ENCODE measurements around the gene DNAJB5.
"Not testable (repeated sequence)": the region's sequence is repeated elsewhere in the genome, so short reads cannot be mapped to it uniquely, and the experiment has no call there.

Gene DNAJB5

DNA sequence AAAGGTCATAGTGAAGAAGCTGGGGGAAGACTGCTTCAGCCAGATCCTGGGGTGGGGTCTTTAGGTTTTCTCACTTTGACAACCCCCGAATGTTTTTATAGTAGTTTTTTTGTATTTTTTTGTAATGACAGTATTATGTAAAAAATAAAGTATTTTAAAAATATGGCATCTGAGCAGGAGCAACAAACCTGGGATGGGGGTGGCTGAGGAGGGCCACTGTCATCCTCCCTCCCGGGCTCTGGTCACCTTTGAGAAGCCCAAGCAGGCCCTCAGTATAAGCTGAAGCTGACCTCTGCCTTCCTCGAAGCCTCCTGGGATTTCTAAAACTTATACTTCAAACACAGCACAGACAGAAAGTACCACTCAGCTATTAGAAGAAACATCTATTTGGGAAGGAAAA is 8.7 kb downstream of the DNAJB5 start:
- in situ Hi-C loops (cut with HindIII; ENCODE audit: low sequenced_read_pairs): no loop called here

DNA sequence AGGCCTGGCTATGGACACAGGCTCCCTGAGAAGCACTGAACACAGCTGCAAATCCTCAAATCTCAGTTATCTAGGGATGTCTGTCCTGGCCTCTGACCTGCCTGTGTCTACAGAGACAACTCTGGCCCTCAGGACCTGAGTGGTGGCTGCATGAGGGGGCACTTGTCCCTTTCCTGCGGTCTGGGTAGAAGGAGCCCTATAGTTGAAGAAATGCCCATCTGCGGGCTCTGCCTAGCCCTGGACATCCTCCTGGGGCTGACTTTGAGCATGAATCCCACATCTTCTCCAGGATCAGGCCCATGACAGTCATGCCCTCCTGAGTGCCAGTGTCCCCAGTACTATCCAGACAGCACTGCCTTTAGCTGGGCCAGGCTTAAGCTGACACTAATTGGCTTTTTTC is 10.0 kb downstream of the DNAJB5 start:
- in situ Hi-C loops (cut with HindIII; ENCODE audit: low sequenced_read_pairs): no loop called here

DNA sequence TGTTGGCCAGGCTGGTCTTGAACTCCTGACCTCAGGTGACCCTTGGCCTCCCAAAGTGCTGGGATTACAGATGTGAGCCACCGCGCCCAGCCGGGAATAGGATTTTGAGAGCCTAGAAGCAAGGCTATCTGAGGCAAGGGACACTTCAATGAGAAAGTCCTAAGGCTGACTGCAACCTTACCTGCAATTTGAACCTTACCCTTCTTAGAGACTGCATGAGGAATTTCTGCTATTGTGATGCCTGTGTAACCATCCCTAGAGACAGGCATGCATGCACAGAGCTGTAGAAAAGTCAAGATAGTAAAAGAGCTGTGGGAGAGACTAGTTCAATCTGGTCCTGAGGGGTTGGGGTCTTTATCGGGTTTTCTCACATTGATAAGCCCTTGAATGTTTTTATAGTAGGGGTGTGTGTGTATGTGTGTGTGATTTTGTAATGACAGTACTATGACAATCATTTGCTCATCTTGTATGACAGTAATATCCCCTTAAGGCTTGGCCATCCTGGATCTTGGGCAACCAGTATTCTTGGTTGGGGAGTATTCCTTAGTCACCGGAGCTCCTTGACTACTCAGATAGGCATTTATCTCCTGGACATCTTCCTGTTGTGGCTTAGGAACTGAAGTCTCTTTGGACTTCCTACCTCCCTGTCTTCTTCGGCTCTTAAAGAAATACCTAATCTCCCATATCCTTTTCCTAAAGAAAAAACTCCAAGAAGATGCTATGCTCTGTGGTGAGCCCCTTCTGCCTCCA is 11.2 kb downstream of the DNAJB5 start:
- in situ Hi-C loops (cut with HindIII; ENCODE audit: low sequenced_read_pairs): loop anchor here (5.0 kb wide), 1 partner anchor 42 kb away; a partner anchor contains a TSS

DNA sequence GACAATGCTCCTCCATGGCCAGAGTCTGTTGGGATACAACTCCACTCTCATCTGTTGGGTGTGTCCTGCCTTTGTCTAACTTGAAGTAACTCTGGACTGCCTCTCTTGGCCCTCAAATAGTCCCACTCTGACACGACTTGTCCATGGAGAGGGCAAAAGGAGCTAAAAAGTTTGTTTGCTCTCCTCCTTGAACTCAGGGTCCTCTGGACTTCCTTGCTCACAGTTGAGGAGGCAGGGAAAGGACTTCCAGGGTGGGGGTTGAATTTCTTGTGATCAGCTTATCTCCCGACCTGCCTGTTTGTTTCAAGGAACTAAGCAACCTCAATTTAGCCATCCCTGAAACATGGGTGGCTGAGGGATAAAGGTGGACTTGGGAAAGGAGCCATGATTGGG is 11.7 kb downstream of the DNAJB5 start:
- in situ Hi-C loops (cut with HindIII; ENCODE audit: low sequenced_read_pairs): loop anchor here (5.0 kb wide), 1 partner anchor 41 kb away; a partner anchor contains a TSS

DNA sequence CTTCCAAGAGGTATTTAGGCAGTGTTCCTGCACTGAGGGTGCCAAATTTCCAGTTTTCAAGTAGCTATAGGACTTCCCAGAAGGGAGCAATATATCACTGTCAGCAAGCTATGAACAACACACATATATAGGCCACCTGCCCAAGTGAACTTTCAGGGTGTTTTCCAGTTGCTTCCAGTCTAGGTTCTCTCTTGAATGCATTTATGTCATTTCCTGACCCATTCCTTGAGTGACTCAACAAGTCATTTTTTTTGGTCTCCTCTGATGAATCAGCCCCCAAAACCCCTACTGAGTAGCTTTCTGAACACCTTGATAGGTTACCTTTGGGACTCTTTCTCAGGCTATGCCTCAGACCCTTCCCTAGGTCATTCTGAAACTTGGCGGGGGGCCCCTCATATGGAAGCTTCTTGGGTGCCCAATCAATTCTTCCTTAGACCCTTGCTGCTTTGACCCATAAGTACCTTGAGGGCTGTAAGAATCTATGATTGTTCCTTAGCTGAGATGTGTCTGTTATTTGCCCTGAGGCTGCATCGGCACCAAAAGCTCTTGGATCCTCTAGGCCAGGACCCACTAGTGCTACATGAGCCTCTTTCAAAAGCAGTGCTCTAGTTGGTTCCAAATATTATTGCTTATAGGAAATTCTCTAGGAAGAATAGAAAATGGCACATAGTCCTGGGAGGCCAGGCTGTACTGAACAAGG is 12.4 kb downstream of the DNAJB5 start:
- in situ Hi-C loops (cut with HindIII; ENCODE audit: low sequenced_read_pairs): loop anchor here (5.0 kb wide), 1 partner anchor 40 kb away; a partner anchor contains a TSS

DNA sequence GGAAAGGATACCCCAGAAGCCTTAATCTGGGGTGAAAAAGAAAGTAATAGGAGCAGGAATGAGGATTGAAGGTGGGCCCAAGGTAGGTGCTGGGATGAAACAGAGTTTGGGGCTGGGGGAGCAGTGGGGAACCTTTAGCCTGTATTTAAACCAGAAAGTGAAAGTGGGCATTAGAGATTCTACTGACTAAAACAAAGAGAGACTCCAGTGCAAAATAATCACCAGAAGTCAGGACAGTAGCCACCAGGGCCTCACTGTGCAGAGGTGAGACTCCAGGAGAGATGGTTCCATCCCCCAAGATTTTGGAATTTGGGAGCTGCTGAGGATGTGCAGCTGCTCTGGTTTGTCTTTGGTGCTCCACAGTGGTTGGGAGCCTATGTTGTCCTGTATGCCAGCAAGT is 13.1 kb downstream of the DNAJB5 start:
- in situ Hi-C loops (cut with HindIII; ENCODE audit: low sequenced_read_pairs): loop anchor here (5.0 kb wide), 1 partner anchor 40 kb away; a partner anchor contains a TSS

DNA sequence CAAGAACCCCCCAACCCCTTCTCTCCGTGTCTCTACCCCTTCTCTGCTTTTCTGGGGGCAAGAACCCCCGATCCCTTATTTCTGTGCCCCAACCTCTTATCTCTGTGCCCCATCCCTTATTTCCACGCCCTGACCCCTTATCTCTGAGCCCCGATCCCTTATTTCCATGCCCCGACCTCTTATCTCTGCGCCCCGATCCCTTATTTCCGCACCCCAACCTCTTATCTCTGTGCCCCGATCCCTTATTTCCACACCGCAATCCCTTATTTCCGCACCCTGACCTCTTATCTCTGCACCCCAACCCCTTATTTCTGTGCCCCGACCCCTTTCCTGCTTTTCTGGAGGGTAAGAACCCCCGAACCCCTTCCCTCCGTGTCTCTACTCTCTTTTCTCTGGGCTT is 14.8 kb downstream of the DNAJB5 start:
- in situ Hi-C loops (cut with HindIII; ENCODE audit: low sequenced_read_pairs): loop anchor here (5.0 kb wide), 1 partner anchor 38 kb away; a partner anchor contains a TSS

DNA sequence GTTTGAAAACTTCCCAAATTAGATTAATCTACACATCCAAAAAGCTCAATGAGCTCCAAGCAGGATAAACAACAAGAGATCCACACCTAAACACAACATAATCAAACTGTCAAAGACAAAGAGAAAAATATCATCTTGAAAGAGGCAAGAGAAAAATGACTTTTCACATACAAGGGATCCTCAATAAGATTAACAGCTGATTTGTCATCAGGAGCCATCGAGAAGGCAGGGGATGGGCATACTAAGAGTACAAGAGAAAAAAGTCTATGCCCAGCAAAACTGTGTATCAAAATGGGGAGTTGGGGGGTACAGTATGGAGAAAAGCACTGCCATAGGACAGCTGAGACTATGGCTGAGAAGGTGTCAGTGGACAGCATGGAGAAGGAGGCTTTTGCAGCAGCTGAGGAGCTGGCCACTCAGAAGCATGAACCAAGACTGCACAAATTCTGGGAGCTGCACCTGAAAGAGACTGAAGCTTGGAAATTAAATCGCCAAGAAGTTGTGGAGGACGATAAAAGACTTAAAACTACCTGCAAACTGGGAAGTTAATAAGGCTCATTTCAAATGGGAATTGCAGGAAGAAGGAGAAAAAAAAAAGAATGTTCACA is 20.9 kb downstream of the DNAJB5 start:
- in situ Hi-C loops (cut with HindIII; ENCODE audit: low sequenced_read_pairs): no loop called here

DNA sequence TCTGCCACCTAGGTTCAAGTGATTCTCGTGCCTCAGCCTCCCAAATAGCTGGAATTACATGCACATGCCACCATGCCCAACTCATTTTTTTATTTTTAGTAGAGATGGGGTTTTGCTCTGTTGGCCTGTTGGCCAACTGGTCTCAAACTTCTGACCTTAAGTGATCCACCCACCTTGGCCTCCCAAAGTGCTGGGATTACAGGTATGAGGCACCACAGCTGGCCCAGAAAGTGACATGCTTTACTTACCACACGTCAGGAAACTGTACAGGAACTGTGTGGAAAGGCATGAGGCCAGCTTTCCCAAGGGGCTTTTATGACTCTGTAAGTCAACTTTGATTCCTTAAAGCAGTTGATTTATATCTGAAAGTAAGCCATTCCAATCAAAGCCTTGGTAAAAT is 25.0 kb downstream of the DNAJB5 start:
- in situ Hi-C loops (cut with HindIII; ENCODE audit: low sequenced_read_pairs): no loop called here

DNA sequence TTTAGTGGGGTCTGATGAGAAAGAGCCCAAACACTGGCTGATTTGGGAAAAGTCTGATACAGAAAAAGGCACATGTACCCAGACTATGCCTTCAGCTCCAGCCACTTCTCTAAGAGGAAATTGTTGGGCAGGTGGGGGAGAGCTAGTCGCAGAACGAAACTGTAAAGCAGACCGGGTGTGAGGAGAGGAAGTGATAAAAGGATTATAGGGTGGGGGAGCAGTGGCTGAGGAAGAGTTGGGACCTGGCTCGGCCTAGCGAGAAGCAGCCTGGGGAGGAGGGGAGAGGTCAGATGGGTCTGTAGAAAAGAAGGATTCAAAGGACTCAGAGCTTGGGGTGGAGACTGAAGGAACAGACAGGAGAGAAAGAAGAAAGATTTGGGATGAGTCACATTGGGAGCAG is 33.9 kb downstream of the DNAJB5 start:
- in situ Hi-C loops (cut with HindIII; ENCODE audit: low sequenced_read_pairs): not testable (repeated sequence)

DNA sequence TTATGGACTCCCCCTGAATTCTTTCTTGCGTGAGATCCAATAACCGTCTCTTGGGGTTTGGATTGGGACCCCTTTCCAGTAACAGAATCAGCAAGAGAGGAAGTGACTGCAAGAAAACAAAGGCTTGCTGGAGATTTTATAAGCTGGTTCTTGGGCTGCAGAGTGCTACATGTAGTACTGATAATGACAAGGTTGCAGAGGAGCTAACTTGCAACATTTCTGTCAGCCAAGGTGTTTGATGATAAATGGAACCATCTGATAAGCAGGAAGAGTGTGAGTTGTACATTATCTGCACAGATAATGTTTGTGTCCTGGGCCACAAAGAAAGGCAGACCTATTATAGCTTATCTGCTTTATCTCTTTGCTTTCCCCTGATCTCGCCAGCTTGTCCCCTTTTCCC is 37.1 kb downstream of the DNAJB5 start:
- in situ Hi-C loops (cut with HindIII; ENCODE audit: low sequenced_read_pairs): no loop called here

DNA sequence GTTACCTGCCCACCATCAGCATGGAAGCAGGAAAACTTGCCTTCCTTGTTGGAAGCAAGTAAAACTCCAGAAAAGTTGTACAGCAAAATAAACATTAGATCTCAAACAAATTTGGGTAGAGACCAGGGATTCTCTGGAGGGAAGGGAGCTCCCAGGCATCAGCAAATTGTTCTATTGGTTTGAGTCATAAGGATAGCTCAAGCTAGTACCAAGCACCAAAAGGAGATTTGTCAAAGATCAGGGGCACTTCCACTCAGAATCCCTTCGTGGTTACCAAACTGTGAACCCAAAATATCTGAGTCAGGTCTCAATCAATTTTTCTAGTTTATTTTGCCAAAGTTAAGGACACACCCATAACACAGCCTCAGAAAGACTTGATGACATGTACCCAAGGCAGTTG is 37.8 kb downstream of the DNAJB5 start:
- in situ Hi-C loops (cut with HindIII; ENCODE audit: low sequenced_read_pairs): no loop called here

DNA sequence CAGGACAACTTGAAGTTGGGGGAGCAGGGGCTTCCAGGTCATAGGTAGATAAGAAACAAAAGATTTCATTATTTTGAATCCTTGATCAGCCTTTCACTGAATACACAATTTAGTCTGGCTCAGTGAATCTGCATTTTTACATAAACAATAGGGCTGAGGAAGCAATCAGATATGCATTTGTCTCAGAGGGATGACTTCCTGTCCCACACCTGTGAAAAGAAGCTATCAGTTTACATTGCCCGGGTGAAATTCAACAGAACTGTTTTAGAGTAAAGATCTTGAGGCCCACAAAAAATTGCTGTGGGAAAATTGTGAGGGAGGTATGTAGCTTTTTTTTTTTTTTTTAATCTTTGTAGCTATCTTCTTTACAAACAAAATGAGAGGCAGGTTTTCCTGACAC is 38.3 kb downstream of the DNAJB5 start:
- in situ Hi-C loops (cut with HindIII; ENCODE audit: low sequenced_read_pairs): no loop called here

DNA sequence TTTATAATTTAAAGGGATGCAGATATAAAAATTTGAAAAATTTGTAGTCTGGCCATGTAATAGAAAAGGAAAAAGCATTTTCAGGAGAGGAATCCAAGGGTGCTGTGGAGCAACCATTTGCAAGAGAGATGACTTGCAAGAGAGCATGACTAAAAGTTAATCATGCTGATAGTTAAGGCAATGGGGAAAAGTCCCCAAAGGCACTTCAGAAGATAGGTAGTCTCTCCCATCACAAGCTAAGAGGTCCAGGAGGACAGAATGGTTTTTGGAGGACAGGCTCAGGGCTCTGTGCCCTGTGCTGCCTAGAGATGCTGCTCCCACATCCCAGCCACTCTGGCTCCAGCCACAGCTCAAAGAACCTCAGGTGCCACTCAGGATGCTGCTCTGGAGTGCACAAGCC is 38.8 kb downstream of the DNAJB5 start:
- in situ Hi-C loops (cut with HindIII; ENCODE audit: low sequenced_read_pairs): no loop called here

DNA sequence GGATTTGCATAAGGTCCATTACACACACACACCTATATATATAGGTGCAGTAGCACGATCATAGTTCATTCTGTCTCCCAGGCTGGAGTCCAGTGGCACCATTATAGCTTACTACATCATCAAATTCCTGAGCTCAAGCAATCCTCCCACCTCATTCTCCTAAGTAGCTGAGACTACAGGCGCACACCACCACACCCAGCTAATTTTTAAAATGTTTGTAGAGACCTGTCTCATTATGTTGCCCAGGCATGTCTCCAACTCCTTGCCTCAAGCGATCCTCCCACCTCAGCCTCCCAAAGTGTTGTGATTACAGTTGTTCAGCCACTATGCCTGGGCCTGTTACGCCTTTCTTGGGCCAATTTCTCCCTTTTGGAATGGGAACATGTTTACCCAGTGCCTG is 39.7 kb downstream of the DNAJB5 start:
- in situ Hi-C loops (cut with HindIII; ENCODE audit: low sequenced_read_pairs): no loop called here

DNA sequence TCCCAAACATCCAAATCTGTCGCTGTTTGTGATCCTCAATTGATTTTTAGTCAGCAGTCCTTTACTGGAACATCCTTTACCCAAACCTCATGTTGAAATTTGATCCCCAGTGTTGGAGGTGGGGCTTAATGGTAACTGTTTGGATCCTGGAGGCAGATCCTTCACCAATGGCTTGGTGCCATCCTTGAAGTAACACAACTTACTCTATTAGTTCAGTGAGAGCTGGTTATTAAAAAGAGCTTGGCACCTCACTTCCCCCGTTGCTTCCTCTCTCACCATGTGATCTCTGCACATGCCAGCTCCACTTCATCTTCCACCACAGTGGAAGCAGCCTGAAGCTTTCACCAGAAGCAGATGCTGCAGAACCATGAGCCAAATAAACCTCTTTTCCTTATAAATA is 40.3 kb downstream of the DNAJB5 start:
- in situ Hi-C loops (cut with HindIII; ENCODE audit: low sequenced_read_pairs): no loop called here

DNA sequence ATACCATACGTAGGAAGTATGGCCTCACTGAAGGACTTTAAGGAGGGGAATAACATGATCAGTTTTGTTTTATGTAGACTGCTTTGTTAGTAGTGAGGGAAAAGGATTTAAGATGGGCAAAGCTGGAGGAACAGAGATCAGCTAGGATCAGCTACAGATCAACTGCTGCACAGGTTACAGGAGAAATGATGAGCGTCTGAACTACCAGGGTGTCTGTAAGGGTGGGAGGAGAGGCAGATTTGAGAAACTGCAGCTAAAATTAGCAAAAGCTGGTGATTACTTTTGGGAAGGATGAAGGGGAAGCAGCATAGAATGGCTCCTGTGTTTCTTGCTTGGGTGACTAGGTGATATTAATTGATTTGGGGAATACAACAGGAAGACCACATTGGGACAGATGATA is 43.6 kb downstream of the DNAJB5 start:
- in situ Hi-C loops (cut with HindIII; ENCODE audit: low sequenced_read_pairs): no loop called here

DNA sequence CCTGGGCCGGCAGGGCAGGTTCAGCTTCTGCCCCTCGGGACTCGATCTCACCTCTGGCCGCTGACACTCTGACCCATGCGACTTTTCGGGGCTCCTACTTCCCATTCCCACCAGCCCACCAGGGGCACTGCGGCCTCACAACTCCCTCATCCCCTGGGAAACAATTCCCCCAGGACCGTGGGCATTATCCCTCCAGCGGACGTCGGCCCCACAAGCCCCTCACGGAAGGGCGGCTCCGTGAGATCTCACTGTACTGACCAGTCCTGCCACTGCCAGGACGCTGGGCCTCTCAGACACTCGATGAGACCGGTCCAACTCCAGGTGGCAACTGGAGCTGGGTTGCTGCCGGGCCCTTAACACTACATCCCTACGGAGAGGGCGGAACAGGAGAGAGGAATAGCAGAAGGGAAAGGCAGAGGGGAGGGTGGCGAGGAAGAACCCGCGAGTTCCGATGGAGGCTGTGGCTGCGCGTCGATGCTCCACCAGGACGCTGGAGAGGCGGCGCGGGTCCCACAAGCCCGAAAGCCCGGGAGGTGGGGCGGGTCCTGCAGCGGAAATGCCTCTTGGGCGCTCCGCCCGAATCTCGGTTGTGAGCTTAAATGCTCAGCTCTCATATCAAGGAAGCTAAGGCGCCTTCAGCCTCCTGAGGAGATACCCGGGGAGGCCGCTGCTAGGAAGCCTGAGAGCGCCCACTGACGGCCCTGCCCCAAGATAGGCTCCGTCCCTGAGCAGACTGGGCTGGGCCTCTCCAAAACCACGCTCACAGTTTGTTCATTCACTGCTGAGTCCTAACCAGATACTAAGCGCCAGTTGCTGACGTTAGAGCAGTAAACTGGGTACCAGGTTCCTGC is 46.5 kb downstream of the DNAJB5 start:
- in situ Hi-C loops (cut with HindIII; ENCODE audit: low sequenced_read_pairs): no loop called here

DNA sequence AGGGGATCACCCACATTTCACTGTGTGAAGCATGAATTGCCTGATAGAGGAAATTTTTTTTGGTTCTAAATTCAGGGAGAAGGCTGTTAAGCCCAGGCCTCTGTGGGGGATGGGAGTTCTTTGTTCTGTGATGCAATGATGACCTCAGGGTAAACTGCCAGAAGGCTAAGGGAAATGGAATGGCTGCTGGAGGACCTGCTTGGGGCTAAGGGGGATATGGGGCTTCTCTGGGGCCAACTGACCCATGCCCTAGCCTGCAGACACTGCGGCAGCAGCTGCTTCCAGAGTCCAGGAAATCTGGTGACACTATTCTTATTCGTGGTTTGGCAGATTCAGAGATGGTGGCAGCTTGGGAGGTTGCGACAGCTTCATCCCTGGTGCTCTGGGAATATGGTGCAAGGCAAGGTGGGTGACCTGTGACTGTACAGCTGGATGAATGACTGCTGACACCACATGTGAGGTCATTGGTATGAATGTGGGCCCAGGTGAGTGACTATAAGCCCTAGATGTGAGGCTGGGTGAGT is 52.6 kb downstream of the DNAJB5 start:
- in situ Hi-C loops (cut with HindIII; ENCODE audit: low sequenced_read_pairs): loop anchor here (5.0 kb wide), 2 partner anchors 40 to 50 kb away; no protein-coding TSS in a partner anchor

DNA sequence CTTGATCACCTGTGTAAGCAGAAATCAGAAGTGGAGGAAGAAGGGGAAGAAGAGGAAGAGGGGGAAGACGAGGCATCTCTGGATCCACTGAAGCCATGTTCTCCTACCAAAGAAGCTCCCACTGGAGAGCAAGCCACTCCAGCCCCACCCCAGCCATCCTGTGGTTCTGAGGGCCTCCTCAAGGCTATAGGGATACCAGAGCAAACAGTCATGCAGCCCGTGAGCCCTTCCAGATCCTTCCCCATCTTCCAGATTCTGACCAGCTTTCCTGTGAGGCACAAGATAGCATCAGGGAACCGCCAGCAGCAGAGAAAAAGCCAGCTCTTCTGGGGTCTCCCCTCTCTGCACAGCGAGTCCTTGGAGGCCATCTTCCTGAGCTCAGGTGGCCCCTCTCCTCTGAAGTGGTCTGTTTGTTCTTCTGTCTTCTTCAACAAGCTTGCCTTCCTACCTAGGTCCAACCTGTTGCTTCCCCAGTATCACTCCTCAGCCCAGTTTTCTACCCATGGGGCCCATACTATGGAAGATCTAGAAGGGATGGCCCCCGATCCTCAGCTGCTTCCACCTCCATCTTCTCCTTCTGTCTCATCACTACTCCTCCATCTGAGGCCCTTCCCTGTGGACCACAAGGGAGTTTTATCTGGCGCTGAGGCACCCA is 53.5 kb downstream of the DNAJB5 start:
- in situ Hi-C loops (cut with HindIII; ENCODE audit: low sequenced_read_pairs): loop anchor here (5.0 kb wide), 2 partner anchors 41 to 49 kb away; no protein-coding TSS in a partner anchor
